ENCODE measurements around the gene ZNF222.

The ZNF222 gene

DNA sequence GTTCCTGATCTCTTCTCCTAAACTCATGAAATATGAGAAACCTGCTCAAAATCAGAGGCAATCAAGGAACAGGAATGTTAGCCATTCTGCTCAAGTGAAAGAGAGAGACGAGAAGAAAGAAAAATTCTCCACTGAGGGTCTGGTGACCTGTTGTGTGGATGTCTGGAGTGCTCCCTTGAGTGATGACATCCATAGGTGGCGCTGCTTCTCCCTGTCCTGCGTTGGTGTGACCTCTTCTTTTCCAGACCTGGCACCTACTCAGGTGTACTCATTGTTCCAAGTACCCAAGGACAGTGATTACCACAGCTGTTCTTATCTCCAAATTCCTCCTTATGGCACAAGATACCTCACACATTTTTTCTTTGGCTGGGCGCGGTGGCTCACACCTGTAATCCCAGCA, 30.7 kb downstream of the ZNF222 start:
- no peak for DNase-seq

GRCh38 chr19:44059229-44059628, 34.0 kb downstream of the ZNF222 start:
- no peak for DNase-seq

GRCh38 chr19:44061038-44061437, 35.9 kb downstream of the ZNF222 start:
- DNase-seq: no peak

DNA sequence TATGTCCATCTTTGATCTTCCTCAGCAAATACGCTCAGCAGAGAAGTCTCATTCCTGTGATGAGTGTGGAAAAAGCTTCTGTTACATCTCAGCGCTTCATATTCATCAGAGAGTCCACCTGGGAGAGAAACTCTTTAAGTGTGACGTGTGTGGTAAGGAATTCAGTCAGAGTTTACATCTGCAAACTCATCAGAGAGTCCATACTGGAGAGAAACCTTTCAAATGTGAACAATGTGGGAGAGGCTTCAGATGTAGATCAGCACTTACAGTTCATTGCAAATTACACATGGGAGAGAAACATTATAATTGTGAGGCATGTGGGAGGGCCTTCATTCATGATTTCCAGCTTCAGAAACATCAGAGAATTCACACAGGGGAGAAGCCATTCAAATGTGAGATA, 41.1 kb downstream of the ZNF222 start:
- DNase-seq: no peak

DNA sequence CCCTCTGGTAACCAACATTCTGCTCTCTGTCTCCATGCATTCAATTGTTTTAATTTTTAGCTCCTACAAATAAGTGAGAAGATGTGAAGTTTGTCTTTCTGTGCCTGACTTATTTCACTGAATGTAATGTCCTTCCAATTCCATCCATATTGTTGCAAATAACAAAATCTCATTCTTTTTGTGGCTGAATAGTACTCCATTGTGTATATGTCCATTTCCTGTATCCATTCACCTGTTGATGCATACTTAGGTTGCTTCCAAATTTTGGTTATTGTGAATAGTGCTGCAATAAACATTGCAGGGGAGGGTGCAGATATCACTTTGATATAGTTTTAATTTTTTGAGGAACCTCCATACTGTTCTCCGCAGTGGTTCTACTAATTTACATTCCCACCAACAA, 44.2 kb downstream of the ZNF222 start:
- no peak for DNase-seq

DNA sequence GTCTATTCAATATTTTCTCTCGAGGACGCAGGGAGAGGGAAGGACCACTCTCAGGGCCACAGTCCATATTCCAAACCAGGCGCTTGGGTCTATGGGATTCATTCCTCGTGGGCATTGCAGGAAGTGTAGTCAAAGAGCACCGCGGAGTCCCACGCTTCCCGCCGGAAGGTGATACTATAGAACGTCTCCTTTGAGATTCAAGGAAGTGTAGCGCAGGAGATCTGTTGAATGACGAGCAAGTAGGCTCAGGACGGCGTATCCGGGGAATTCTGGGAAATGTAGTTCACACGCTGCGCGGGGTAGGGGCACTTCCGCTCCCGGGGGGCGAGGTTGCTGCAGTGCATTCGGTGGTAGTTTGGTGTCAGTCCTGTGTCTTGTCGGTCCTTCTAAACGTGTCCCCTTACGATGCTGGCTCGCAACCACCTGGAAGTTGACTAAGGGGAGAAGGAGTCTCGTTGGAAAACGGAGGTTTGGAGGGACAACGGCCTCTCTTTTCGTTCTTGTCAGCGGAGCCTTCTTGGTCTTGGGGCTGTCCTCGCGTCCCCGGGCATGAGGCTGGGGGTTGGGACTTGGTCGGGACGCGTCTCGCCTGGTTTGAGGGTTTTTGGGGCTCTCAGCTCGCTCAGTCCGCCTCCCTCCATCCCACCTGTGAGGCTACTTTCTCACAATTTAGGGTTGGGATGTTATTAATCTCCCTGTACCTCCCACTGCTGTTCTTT, 46.8 kb downstream of the ZNF222 start, which contains the start of gene ZNF284:
Gene ZNF284 (plus strand): TSS at position 336 of the 719 bp plus-strand sequence. CDS start 4,231 bp downstream, outside the sequence.
- DNase-seq: peak; percentile 87

- no peak for DNase-seq
Measured at GRCh38 chr19:44072543-44073401, 47.6 kb downstream of the ZNF222 start.

GRCh38 chr19:44076325-44076724, 51.1 kb downstream of the ZNF222 start:
- DNase-seq: no peak

Measured in COR-L47 (cell line).